HG03354 (cell line): ENCODE measurements around the gene PTPRN2.

ENCODE experiments used
- ATAC-seq: cut with Tn5 transposase; IDR thresholded peaks from one replicate; pipeline ENCODE4 v1.9.1; 2021; ENCODE audit warnings: mild to moderate bottlenecking; ENCODE audit not compliant: unreplicated experiment, poor library complexity, severe bottlenecking

PTPRN2 gene

GRCh38 chr7:158083526-158084310 lies 503.9 kb downstream of the PTPRN2 start:
- ATAC-seq: no peak

- no peak for ATAC-seq
Observed at GRCh38 chr7:158082761-158083160, 504.9 kb downstream of the PTPRN2 start.

DNA sequence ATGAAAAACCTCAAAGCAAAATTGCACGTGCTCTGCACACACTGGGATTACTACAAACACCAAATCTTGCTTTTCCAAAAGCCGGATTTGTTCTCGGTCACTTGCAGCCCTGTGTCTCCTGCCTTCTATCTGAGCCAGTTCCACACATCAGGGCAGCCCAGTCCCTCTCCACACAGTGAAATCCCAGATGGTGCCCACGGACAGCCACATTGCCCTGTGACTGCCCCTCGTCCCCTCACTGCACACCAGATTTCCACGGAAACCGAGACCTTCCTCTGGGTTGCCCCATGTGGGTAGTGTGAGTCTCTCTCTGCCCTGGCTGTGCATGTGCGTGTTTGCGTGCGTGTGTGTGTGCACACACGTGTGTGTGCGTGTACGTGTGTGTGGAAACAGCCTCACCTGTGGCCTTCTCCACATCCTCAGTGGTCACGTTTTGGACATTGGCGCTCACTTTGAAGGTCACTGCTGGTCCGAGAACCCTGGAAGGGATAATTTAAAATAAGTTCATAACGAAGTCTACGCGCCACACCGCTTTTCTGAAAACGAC lies 506.7 kb downstream of the PTPRN2 start:
- ATAC-seq: no peak

GRCh38 chr7:158077934-158078910 lies 509.4 kb downstream of the PTPRN2 start:
- no peak for ATAC-seq

GRCh38 chr7:158077151-158077840 lies 510.3 kb downstream of the PTPRN2 start:
- no peak for ATAC-seq

- no peak for ATAC-seq
Observed at GRCh38 chr7:158076656-158077055, 511.0 kb downstream of the PTPRN2 start.

GRCh38 chr7:158076215-158076614 lies 511.4 kb downstream of the PTPRN2 start:
- no peak for ATAC-seq

DNA sequence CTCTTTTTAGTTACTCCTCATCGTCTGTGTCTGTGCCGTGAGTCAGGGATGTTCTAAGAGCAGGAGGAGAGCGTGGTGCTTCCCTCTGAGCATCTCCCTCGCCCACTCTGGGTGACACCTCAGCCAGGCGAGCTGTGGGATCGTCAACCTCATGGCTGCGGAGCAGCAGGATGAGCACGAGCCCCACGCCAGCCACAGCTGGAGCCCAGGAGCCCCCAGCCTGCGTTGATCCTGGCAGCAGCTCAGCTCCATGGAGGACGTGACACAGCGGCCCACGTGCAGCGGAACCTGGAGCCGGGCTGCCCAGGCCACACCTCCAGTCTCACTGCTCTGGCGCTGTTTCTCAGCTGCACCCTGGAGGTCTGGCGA lies 512.0 kb downstream of the PTPRN2 start:
- no peak for ATAC-seq

DNA sequence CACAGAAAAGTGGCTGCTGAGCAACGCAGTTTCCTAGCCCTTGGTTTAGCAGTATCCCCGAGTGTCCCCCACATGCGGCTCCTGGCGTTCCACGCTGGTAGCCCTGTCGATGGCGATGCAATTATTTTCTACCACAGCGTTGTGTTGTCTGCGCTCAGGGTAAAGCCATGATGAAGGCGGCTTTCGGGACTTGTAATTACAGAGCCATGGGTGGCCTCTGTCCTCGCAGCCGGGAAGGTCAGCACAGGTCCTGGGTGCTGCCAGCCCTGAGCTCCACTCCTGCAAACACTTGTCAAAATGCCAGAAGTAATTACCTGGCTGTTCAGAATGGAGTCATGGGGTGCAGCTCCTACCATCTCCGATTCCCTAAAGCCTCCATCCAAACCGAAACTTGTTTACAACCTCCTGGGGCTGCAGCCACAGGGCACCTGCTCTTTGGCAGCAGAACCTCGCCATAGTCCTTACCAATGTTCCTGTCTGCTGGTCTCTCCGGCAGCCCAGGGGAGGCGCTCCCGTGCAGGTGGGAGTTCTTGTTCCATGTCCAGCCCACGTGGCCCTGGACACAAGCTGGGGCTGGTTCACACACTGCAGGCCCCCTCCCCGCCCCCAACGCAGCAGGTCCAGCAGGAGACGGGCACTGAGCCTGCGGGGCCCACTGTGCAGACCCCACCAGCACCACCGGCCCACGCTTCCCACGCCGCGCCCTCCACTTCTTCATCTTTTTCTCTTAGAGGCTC lies 512.6 kb downstream of the PTPRN2 start:
- no peak for ATAC-seq

- no peak for ATAC-seq
Observed at GRCh38 chr7:158073845-158074840, 513.5 kb downstream of the PTPRN2 start.

GRCh38 chr7:158072991-158073730 lies 514.5 kb downstream of the PTPRN2 start:
- no peak for ATAC-seq

DNA sequence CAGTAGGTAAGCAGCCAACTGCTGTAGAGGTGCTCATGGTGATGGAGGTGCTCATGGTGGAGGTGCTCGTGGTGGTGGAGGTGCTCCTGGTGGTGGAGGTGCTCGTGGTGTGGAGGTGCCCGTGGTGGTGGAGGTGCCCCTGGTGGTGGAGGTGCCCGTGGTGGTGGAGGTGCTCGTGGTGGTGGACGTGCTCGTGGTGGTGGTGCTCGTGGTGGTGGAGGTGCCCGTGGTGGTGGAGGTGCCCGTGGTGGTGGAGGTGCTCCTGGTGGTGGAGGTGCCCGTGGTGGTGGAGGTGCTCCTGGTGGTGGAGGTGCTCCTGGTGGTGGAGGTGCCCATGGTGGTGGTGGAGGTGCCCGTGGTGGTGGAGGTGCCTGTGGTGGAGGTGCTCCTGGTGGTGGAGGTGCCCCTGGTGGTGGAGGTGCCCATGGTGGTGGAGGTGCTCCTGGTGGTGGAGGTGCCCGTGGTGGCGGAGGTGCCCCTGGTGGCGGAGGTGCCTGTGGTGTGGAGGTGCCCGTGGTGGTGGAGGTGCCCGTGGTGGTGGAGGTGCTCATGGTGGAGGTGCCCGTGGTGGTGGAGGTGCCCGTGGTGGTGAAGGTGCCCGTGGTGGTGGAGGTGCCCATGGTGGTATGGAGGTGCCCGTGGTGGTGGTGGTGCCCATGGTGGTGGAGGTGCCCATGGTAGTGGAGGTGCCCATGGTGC lies 517.3 kb downstream of the PTPRN2 start:
- ATAC-seq: no peak

DNA sequence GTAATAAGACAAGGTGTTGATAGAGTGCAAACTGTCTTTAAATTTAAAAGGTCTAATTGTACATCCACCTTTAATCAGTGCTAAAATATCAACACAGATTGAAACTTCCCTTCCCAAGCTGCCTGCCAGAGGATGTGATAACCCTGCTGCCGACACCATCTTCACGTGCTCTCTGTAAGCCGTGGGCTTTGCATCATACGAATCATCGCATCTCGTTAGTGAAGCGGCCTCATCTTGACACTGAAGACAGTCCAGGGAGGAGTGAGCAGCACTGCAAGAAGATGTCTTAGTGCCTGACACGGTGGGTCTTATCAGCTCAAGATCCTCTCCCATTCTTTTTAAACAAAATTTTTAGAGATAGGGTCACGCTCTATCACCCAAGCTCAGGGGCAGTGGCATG lies 518.8 kb downstream of the PTPRN2 start:
- ATAC-seq: no peak

- ATAC-seq: no peak
Observed at GRCh38 chr7:158067931-158068482, 519.6 kb downstream of the PTPRN2 start.

- ATAC-seq: no peak
Observed at GRCh38 chr7:158067219-158067930, 520.2 kb downstream of the PTPRN2 start.

DNA sequence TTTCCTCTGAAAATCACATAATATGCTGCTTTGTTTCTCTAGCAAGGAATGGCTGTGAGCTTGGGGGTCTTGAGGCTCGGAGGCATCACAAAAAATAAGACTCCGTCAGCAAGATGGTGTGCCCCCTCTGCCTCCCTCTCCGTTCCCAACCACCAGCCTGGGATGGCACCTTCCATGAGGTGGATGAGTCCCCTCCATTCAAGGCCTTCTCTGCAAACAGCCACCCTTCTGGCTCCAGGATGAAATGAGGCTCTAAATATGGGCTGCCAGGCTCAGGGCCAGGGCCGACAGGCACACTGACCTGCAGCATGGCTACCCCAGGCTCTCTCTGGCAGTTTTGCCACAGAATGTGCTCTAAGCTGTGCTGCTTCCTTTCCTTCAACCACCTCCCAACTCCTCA lies 521.5 kb downstream of the PTPRN2 start:
- no peak for ATAC-seq
